IPS-18c (cell line): Measurements from ENCODE around the gene PABPC1L.

Source experiments
- H3K4me3 ChIP-seq: 2 replicates; pipeline ENCODE4 v1.7.0; 2013; ENCODE audit warnings: low read depth, mild to moderate bottlenecking, low read length, moderate library complexity; ENCODE audit not compliant: insufficient read depth
- H3K9me3 ChIP-seq: one replicate; pipeline ENCODE4 v1.6.1; 2013; ENCODE audit warnings: mild to moderate bottlenecking, low read length, moderate library complexity; ENCODE audit not compliant: control insufficient read depth, insufficient read depth

The PABPC1L gene

DNA sequence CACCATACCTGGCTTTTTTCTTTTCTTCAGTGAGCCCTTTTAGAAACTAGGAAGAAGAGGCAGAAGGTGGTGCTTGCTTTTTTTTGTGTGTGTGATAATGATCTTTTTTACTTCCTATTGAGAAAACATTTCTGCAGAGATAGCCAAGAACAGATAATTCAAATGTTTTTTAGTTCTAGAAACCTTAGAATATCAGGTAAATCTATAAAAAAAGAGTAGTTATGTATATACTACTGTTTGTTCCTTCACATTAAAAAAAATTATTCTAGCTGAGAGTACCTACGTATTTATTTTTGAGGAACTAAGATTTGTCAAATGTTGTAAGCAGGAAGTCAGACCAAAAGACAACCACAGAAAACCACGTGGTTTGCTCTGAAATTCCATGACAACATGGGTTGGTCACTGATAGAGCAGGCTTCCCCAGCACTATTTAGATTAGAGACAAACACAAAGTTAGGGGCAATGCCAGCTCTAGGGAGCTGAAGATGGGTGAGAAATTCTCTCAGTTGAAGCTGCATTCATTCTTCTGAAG is 69.3 kb downstream of the PABPC1L start:
- Histone ChIP-seq H3K9me3 (no peaks in the 10 kb centered on the region), H3K4me3 (no peak overlapping the region)

GRCh38 chr20:44981736-44982406 is 72.0 kb downstream of the PABPC1L start:
- no peaks in the 10 kb centered on the region for H3K9me3 ChIP-seq
- H3K4me3 ChIP-seq, result no peak overlapping the region

GRCh38 chr20:44983093-44983674 is 73.3 kb downstream of the PABPC1L start:
- no peaks in the 10 kb centered on the region for H3K9me3 ChIP-seq
- H3K4me3 ChIP-seq, result no peak overlapping the region

DNA sequence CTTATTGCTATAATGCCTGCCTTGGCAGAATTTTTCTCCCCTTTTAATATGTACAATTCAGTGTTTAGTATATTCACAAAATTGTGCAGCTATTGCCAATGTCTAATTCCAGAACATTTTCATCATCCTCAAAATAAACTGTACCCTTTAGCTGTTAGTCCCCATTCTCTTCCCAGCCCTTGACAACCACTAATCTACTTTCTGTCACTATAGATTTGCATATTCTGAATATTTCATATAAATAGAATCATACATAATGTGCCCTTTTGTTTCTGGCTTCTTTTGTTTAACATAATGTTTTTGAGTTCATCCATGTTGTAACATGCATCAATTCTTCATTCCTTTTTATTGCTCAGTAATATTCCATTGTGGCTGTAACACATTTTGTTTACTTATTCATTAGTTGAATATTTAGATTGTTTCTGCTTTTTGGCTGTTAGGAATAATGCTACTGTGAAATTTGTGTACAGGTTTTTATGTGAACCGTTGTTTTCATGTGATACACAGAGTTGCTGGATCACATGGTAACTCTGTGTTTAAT is 78.8 kb downstream of the PABPC1L start:
- Histone ChIP-seq H3K9me3 (no peaks in the 10 kb centered on the region), H3K4me3 (no peak overlapping the region)
